GM12878 (cell line): ENCODE measurements around the gene PAGE4. TPM values are rescaled to one million over a fixed set of nuclear protein-coding genes. Genes with fewer than 3 reads are reported as not detected.

Experiments used
- ATAC-seq: fragments of 200-7000 bp; cut with Tn5 transposase; 3 replicates; pipeline ENCODE4 v1.9.1; 2020; ENCODE audit warnings: mild to moderate bottlenecking, moderate library complexity
- BruUV-seq: library from RNA; stranded (reverse); fragments of 400-500 nt; replicated peaks from 2 replicates; lab custom pipeline; 2021; lab: Mats Ljungman, UMichigan
- CTCF ChIA-PET: fragments of 300-600 bp; sonication (Branson Sonifier 250); formaldehyde crosslinking; extraction: SDS; loops from one replicate; lab custom pipeline; 2021; ENCODE audit warnings: inconsistent platforms; lab: Yijun Ruan, JAX
- POLR2A ChIA-PET: fragments of 350-600 bp; formaldehyde crosslinking; extraction: SDS; loops from one replicate; lab custom pipeline; 2021; ENCODE audit warnings: inconsistent platforms; lab: Charles Lee
- RAD21 ChIA-PET: fragments of 300-600 bp; sonication (Branson Sonifier 250); formaldehyde crosslinking; loops from one replicate; lab custom pipeline; 2023; ENCODE audit warnings: antibody characterized with exemption; ENCODE audit not compliant: unreplicated experiment; lab: Charles Lee
- SMC1A ChIA-PET: fragments of 300-600 bp; sonication (Branson Sonifier 250); formaldehyde crosslinking; loops from one replicate; lab custom pipeline; 2023; ENCODE audit not compliant: unreplicated experiment, uncharacterized antibody; lab: Charles Lee
- DNase-seq: peaks from one replicate; pipeline ENCODE4 v3.0.0-alpha.2; 2011; ENCODE audit warnings: low read depth, low spot score
- FAIRE-seq: peaks from 3 replicates; lab custom pipeline; 2011; peaks lifted over from hg19 to GRCh38; lab: Jason Lieb, UNC
- H2AFZ ChIP-seq: 2 replicates; pipeline ENCODE4 v1.6.0; 2011; ENCODE audit warnings: low read depth, low read length, control low read depth; ENCODE audit not compliant: control insufficient read depth
- H3K27ac ChIP-seq: 2 replicates; pipeline ENCODE4 v1.5.1; 2011; ENCODE audit warnings: control low read depth; ENCODE audit not compliant: control insufficient read depth, insufficient read depth
- H3K27me3 ChIP-seq, 2 experiments: replicated peaks in 1 of 2; 2 replicates each; pipeline versions ENCODE4 v1.6.0 to v1.6.1; 2011; ENCODE audit warnings: low read length in 1 of 2; ENCODE audit not compliant: control insufficient read depth in 2 of 2, insufficient read depth in 2 of 2
- H3K36me3 ChIP-seq, 2 experiments: 2 replicates each; pipeline ENCODE4 v1.5.1; 2011; ENCODE audit warnings: low read length in 1 of 2; ENCODE audit not compliant: control insufficient read depth in 2 of 2, insufficient read depth in 2 of 2
- H3K4me1 ChIP-seq: 2 replicates; pipeline ENCODE4 v1.6.1; 2011; ENCODE audit warnings: mild to moderate bottlenecking, low read length, moderate library complexity, mixed read lengths; ENCODE audit not compliant: control insufficient read depth, insufficient read depth
- H3K4me2 ChIP-seq: 2 replicates; pipeline ENCODE4 v1.6.0; 2011; ENCODE audit warnings: control low read depth; ENCODE audit not compliant: control insufficient read depth, insufficient read depth
- H3K4me3 ChIP-seq: fragments of 200-600 bp; sonication (generic); 2 replicates; pipeline ENCODE4 v1.5.1; 2016
- H3K79me2 ChIP-seq: 2 replicates; pipeline ENCODE4 v1.6.0; 2011; ENCODE audit warnings: low read length; ENCODE audit not compliant: control insufficient read depth, insufficient read depth
- H3K9ac ChIP-seq: 2 replicates; pipeline ENCODE4 v1.8.0; 2011; ENCODE audit warnings: low read length, control low read depth, mixed read lengths; ENCODE audit not compliant: control insufficient read depth, insufficient read depth
- H3K9me3 ChIP-seq: replicated peaks from 3 replicates; pipeline ENCODE4 v1.5.1; 2011; ENCODE audit warnings: mild to moderate bottlenecking, low read length; ENCODE audit not compliant: control insufficient read depth, insufficient read depth
- H4K20me1 ChIP-seq: 2 replicates; pipeline ENCODE4 v1.6.0; 2011; ENCODE audit not compliant: control insufficient read depth, insufficient read depth
- BHLHE40 ChIP-seq, 2 experiments: fragments of 450-650 bp in 1 of 2; IDR thresholded peaks; 2 replicates each; pipeline ENCODE4 v1.6.1; 2011 to 2017; ENCODE audit warnings: low read depth in 2 of 2, borderline replicate concordance in 1 of 2, improper control_type of control experiment in 1 of 2, low read length in 1 of 2, mild to moderate bottlenecking in 1 of 2
- CBX3 ChIP-seq: fragments of 200-600 bp; sonication (generic); IDR thresholded peaks from 2 replicates; pipeline ENCODE4 v1.6.1; 2016; ENCODE audit warnings: low read depth, borderline replicate concordance
- JUNB ChIP-seq: IDR thresholded peaks from 2 replicates; pipeline ENCODE4 v1.6.1; 2016; ENCODE audit warnings: antibody characterized with exemption, mild to moderate bottlenecking
- JUND ChIP-seq: IDR thresholded peaks from 2 replicates; pipeline ENCODE4 v1.6.1; 2012; ENCODE audit warnings: low read depth, mild to moderate bottlenecking, low read length, improper control_type of control experiment, moderate library complexity
- KAT2A ChIP-seq: conservative IDR thresholded peaks from 2 replicates; pipeline ENCODE4 v1.6.1; 2011; ENCODE audit warnings: low read depth, low read length; ENCODE audit not compliant: control insufficient read depth
- NFXL1 ChIP-seq: fragments of 450-650 bp; IDR thresholded peaks from 2 replicates; pipeline ENCODE4 v1.6.1; 2017; ENCODE audit warnings: antibody characterized with exemption, mild to moderate bottlenecking, borderline replicate concordance
- NFYB ChIP-seq: IDR thresholded peaks from 2 replicates; pipeline ENCODE4 v1.6.1; 2011; ENCODE audit warnings: low read depth, mild to moderate bottlenecking, low read length, improper control_type of control experiment, moderate library complexity; ENCODE audit not compliant: insufficient read depth
- NKRF ChIP-seq: fragments of 450-650 bp; conservative IDR thresholded peaks from 2 replicates; pipeline ENCODE4 v1.6.1; 2017; ENCODE audit warnings: mild to moderate bottlenecking, moderate library complexity
- PKNOX1 ChIP-seq: fragments of 450-650 bp; IDR thresholded peaks from 2 replicates; pipeline ENCODE4 v1.6.1; 2016; ENCODE audit warnings: mild to moderate bottlenecking
- PML ChIP-seq: IDR thresholded peaks from 2 replicates; pipeline ENCODE4 v1.6.1; 2012; ENCODE audit warnings: low read length, inconsistent platforms
- RUNX3 ChIP-seq: IDR thresholded peaks from 2 replicates; pipeline ENCODE4 v1.6.1; 2012; ENCODE audit warnings: low read length, inconsistent platforms
- SUPT20H ChIP-seq: IDR thresholded peaks from 2 replicates; pipeline ENCODE4 v1.6.1; 2011; ENCODE audit warnings: low read depth, mild to moderate bottlenecking, low read length, moderate library complexity, borderline replicate concordance; ENCODE audit not compliant: control insufficient read depth
- WGBS: methylation state at CpG from one replicate; pipeline ENCODE4 v1.1.6; 2016; ENCODE audit warnings: low lambda C conversion rate; ENCODE audit not compliant: insufficient replicate concordance, insufficient coverage; ENCODE audit errors: missing lambda C conversion rate; 5-methylcytosine and 5-hydroxymethylcytosine counted together
- in situ Hi-C: fragments of 300-500 bp; cut with MboI; formaldehyde crosslinking; loops from 9 replicates; pipeline ENCODE4 v1.14.3; 2018; ENCODE audit warnings: mixed read lengths
- intact Hi-C: fragments of 100-400 bp; cut with micrococcal nuclease; formaldehyde crosslinking; loops from one replicate; pipeline ENCODE4 v1.14.2; 2022; ENCODE audit not compliant: unreplicated experiment
- polyA plus RNA-seq, 11 experiments: library from polyadenylated mRNA; depleted of rRNA in 4 of 11; unstranded in 6 of 11; stranded (reverse) in 5 of 11; fragments of >200 nt; fragmentation: Nextera tagmentation in 4 of 11; fragmentation: Illumina TruSeq in 1 of 11; extraction: Ambion mirVana in 4 of 11; extraction: Trizol in 1 of 11; gene quantifications; 1 replicate in 1 of 11; 2 replicates in 10 of 11; pipeline versions ENCODE4 v1.2.1 to v1.2.3, GENCODE V29; 2011 to 2016; ENCODE audit warnings: inconsistent platforms in 2 of 11, missing spikeins in 2 of 11, low read depth in 1 of 11
- total RNA-seq, 4 experiments: library from RNA; depleted of rRNA in 3 of 4; stranded (reverse); fragments of >200 nt in 3 of 4; fragmentation: Illumina TruSeq in 1 of 4; extraction: Trizol in 1 of 4; gene quantifications; 2 replicates each; pipeline versions ENCODE4 v1.2.1 to v1.2.3, GENCODE V29; 2013 to 2021

The PAGE4 gene
- total and polyA plus RNA-seq, 10 of the 15 experiments (the other 5 are each of a cell fraction or from before 2014, with no cell fraction given) = not detected

GRCh38 chrX:49845701-49846403 lies 16.7 kb downstream of the PAGE4 start:
- DNase-seq = no peak
- WGBS = 33% methylated on average over 4 of the region's 4 CpGs
- Histone ChIP-seq H3K4me1 (no peaks in the 10 kb centered on the region), H2AFZ (no peak overlapping the region), H3K4me3 (no peak overlapping the region), H3K27ac (no peak overlapping the region), H3K36me3 (no peaks in the 10 kb centered on the region), H3K79me2 (no peaks in the 10 kb centered on the region), H3K9ac (no peak overlapping the region), H4K20me1 (no peaks in the 10 kb centered on the region), H3K27me3 (no peaks in the 10 kb centered on the region), H3K9me3 (no peaks in the 10 kb centered on the region; the same call in 2 of the 3 replicates), H3K4me2 (no peak overlapping the region)
- ChIA-PET CTCF (interaction anchor here (0.6 to 1.5 kb wide), 3 partner anchors 31 to 1247 kb away, joined by 3 to 9 read pairs (median 5); no protein-coding TSS in a partner anchor), POLR2A (no interaction called here), RAD21 (interaction anchor here (0.7 kb wide), 1 partner anchor 34 kb away, joined by 3 read pairs; the partner anchor contains the start of gene USP27X), SMC1A (interaction anchor here (1.1 kb wide), 1 partner anchor 73 kb away, joined by 3 read pairs; no protein-coding TSS in a partner anchor)
- no peak for TF ChIP-seq PKNOX1
- TF ChIP-seq NFXL1 = no peak
- TF ChIP-seq PML = no peak
- peak in 1 of 2 experiments; percentile 39; a peak in 1 of 4 replicates for TF ChIP-seq BHLHE40 (IDR thresholded peaks at IDR 0.05; ENCODE audit: borderline replicate concordance in 1 of 2, low read depth in 2 of 2, low read length in 1 of 2)
- TF ChIP-seq RUNX3 = no peak
- no peak for TF ChIP-seq CBX3
- no peak for TF ChIP-seq NFYB
- no peak for TF ChIP-seq NKRF
- no peak for TF ChIP-seq SUPT20H
- TF ChIP-seq JUND = 0 out of 2 replicates have a peak, but pooled peaks have one; percentile 7
- TF ChIP-seq JUNB = peak; percentile 48
- no peak for TF ChIP-seq KAT2A
- ATAC-seq = peak; percentile 61
- in situ Hi-C loops (no loop called here), intact Hi-C loops (no loop called here)
- BruUV-seq = no TSS peak
- peak; percentile 47 for FAIRE-seq
